H1 (cell line): ENCODE data around the gene NAA11. TPM values are rescaled to one million over a fixed set of nuclear protein-coding genes. Genes with fewer than 3 reads are reported as not detected.

Source experiments
- CTCF ChIA-PET: fragments of 300-600 bp; sonication (Branson Sonifier 250); formaldehyde crosslinking; loops from one replicate; lab custom pipeline; 2021; ENCODE audit not compliant: partially characterized antibody; lab: Charles Lee
- POLR2A ChIA-PET: fragments of 300-600 bp; sonication (Branson Sonifier 250); formaldehyde crosslinking; loops from one replicate; lab custom pipeline; 2021; ENCODE audit warnings: inconsistent platforms; ENCODE audit not compliant: partially characterized antibody; lab: Charles Lee
- DNase-seq, 2 experiments: peaks; one replicate each; pipeline versions ENCODE4 v3.0.0 to v3.0.0-alpha.2; 2010 to 2022; ENCODE audit warnings: low spot score in 2 of 2, low read depth in 1 of 2, mixed read lengths in 1 of 2
- FAIRE-seq: peaks from 2 replicates; lab custom pipeline; 2011; peaks lifted over from hg19 to GRCh38; lab: Jason Lieb, UNC
- H2AFZ ChIP-seq: 2 replicates; pipeline ENCODE4 v1.8.1; 2012; ENCODE audit warnings: low read length, inconsistent platforms
- H2AK5ac ChIP-seq: 2 replicates; pipeline ENCODE4 v1.6.1; 2013; ENCODE audit warnings: low read depth, low read length
- H2BK120ac ChIP-seq: replicated peaks from 2 replicates; pipeline ENCODE3; 2013; ENCODE audit warnings: low read depth, low read length, inconsistent platforms
- H2BK12ac ChIP-seq: 2 replicates; pipeline ENCODE4 v1.6.1; 2013; ENCODE audit warnings: low read depth, low read length
- H2BK15ac ChIP-seq: 2 replicates; pipeline ENCODE4 v1.6.1; 2013; ENCODE audit warnings: low read length
- H2BK20ac ChIP-seq: 2 replicates; pipeline ENCODE4 v1.6.1; 2013; ENCODE audit warnings: low read length
- H2BK5ac ChIP-seq: 2 replicates; pipeline ENCODE4 v1.6.1; 2013; ENCODE audit warnings: low read depth, low read length
- H3K14ac ChIP-seq: 2 replicates; pipeline ENCODE4 v1.6.1; 2013; ENCODE audit warnings: inconsistent platforms; ENCODE audit not compliant: insufficient read length
- H3K18ac ChIP-seq: 2 replicates; pipeline ENCODE4 v1.6.1; 2013; ENCODE audit warnings: low read length; ENCODE audit errors: extremely low read depth
- H3K23ac ChIP-seq: 2 replicates; pipeline ENCODE4 v1.6.1; 2013; ENCODE audit warnings: inconsistent platforms; ENCODE audit not compliant: insufficient read length
- H3K23me2 ChIP-seq: 2 replicates; pipeline ENCODE4 v1.6.1; 2013; ENCODE audit warnings: low read depth, low read length
- H3K27ac ChIP-seq: 2 replicates; pipeline ENCODE4 v1.6.1; 2011; ENCODE audit warnings: low read depth, low read length, inconsistent platforms
- H3K27me3 ChIP-seq, 4 experiments: replicated peaks in 1 of 4; 1 replicate in 1 of 4; 2 replicates in 3 of 4; pipeline versions ENCODE4 v1.6.1 to v1.8.1; 2011 to 2013; ENCODE audit warnings: low read length in 3 of 4, mild to moderate bottlenecking in 3 of 4, inconsistent platforms in 2 of 4, mixed read lengths in 2 of 4, moderate library complexity in 1 of 4; ENCODE audit not compliant: control insufficient read depth in 3 of 4, insufficient read depth in 3 of 4; ENCODE audit errors: extremely low read depth in 1 of 4
- H3K36me3 ChIP-seq, 4 experiments: 2 replicates each; pipeline versions ENCODE4 v1.6.1 to v1.8.1; 2011 to 2013; ENCODE audit warnings: mild to moderate bottlenecking in 4 of 4, low read length in 3 of 4, moderate library complexity in 2 of 4, control low read depth in 1 of 4, inconsistent platforms in 1 of 4; ENCODE audit not compliant: insufficient read depth in 4 of 4, control insufficient read depth in 2 of 4
- H3K4ac ChIP-seq: replicated peaks from 2 replicates; pipeline ENCODE3; 2013; ENCODE audit warnings: low read length, low read depth, mixed read lengths, inconsistent platforms; ENCODE audit not compliant: insufficient read length
- H3K4me1 ChIP-seq, 4 experiments: replicated peaks in 1 of 4; 1 replicate in 1 of 4; 2 replicates in 3 of 4; pipeline versions ENCODE4 v1.6.1 to v1.8.1; 2011 to 2013; ENCODE audit warnings: low read length in 3 of 4, inconsistent platforms in 2 of 4, mixed read lengths in 1 of 4; ENCODE audit not compliant: insufficient read depth in 4 of 4, control insufficient read depth in 3 of 4
- H3K4me2 ChIP-seq, 2 experiments: 2 replicates each; pipeline versions ENCODE4 v1.6.1 to v1.8.1; 2011 to 2013; ENCODE audit warnings: low read depth in 2 of 2, low read length in 2 of 2, control low read depth in 1 of 2, inconsistent platforms in 1 of 2, mild to moderate bottlenecking in 1 of 2; ENCODE audit not compliant: insufficient read depth in 1 of 2
- H3K4me3 ChIP-seq, 4 experiments: fragments of 200-600, 300-600 bp in 1 of 4; sonication (generic), shearing (Covaris generic), sonication (Bioruptor Twin) in 1 of 4; 2 replicates each; pipeline versions ENCODE4 v1.5.1 to v1.8.1; 2011 to 2016; ENCODE audit warnings: low read length in 4 of 4, low read depth in 3 of 4, control low read depth in 2 of 4, inconsistent platforms in 2 of 4, mild to moderate bottlenecking in 2 of 4, mixed read lengths in 1 of 4, moderate library complexity in 1 of 4; ENCODE audit not compliant: insufficient read depth in 2 of 4; ENCODE audit errors: extremely low read depth in 1 of 4
- H3K56ac ChIP-seq: replicated peaks from 2 replicates; pipeline ENCODE3; 2013; ENCODE audit warnings: low read depth, mild to moderate bottlenecking, mixed read lengths, low read length, inconsistent platforms; ENCODE audit not compliant: insufficient read length
- H3K79me1 ChIP-seq: 2 replicates; pipeline ENCODE4 v1.6.1; 2013; ENCODE audit warnings: low read depth, low read length, control low read depth
- H3K79me2 ChIP-seq, 2 experiments: 2 replicates each; pipeline versions ENCODE4 v1.6.1 to v1.8.1; 2012 to 2013; ENCODE audit warnings: low read length in 2 of 2, mild to moderate bottlenecking in 2 of 2, inconsistent platforms in 1 of 2; ENCODE audit not compliant: insufficient read depth in 2 of 2, control insufficient read depth in 1 of 2
- H3K9ac ChIP-seq, 4 experiments: replicated peaks in 1 of 4; 1 replicate in 1 of 4; 2 replicates in 3 of 4; pipeline versions ENCODE4 v1.6.1 to v1.8.1; 2011 to 2013; ENCODE audit warnings: low read depth in 3 of 4, low read length in 3 of 4, control low read depth in 2 of 4, mild to moderate bottlenecking in 2 of 4, moderate library complexity in 2 of 4, inconsistent platforms in 1 of 4; ENCODE audit errors: extremely low read depth in 1 of 4
- H3K9me3 ChIP-seq, 2 experiments: 2 replicates each; pipeline versions ENCODE4 v1.6.1 to v1.8.1; 2012 to 2013; ENCODE audit warnings: mild to moderate bottlenecking in 2 of 2, moderate library complexity in 2 of 2, control low read depth in 1 of 2, inconsistent platforms in 1 of 2, low read depth in 1 of 2, low read length in 1 of 2, mixed read lengths in 1 of 2; ENCODE audit not compliant: insufficient read depth in 2 of 2
- H4K20me1 ChIP-seq, 2 experiments: replicated peaks in 1 of 2; 2 replicates each; pipeline versions ENCODE3 to v1.8.1; 2011 to 2013; ENCODE audit warnings: inconsistent platforms in 2 of 2, low read length in 2 of 2, mild to moderate bottlenecking in 1 of 2; ENCODE audit not compliant: insufficient read depth in 2 of 2, control insufficient read depth in 1 of 2
- H4K5ac ChIP-seq: 2 replicates; pipeline ENCODE4 v1.6.1; 2013; ENCODE audit warnings: low read length, low read depth, mixed read lengths, inconsistent platforms; ENCODE audit not compliant: insufficient read length
- H4K8ac ChIP-seq: 2 replicates; pipeline ENCODE4 v1.8.0; 2013; ENCODE audit warnings: mild to moderate bottlenecking, moderate library complexity, low read length, inconsistent platforms; ENCODE audit not compliant: insufficient read depth; ENCODE audit errors: extremely low read depth
- H4K91ac ChIP-seq: replicated peaks from 2 replicates; pipeline ENCODE3; 2013; ENCODE audit warnings: low read length, mixed read lengths, inconsistent platforms; ENCODE audit not compliant: insufficient read length
- ATF3 ChIP-seq: IDR thresholded peaks from 2 replicates; pipeline ENCODE4 v1.6.1; 2011; ENCODE audit warnings: low read depth, mild to moderate bottlenecking, low read length; ENCODE audit not compliant: insufficient read depth
- BACH1 ChIP-seq: IDR thresholded peaks from 2 replicates; pipeline ENCODE4 v1.6.1; 2012; ENCODE audit warnings: low read length, improper control_type of control experiment
- CTBP2 ChIP-seq: IDR thresholded peaks from 2 replicates; pipeline ENCODE4 v1.7.0; 2011; ENCODE audit warnings: borderline replicate concordance, mild to moderate bottlenecking, moderate library complexity, mixed read lengths, low read length; ENCODE audit not compliant: insufficient read depth, insufficient read length
- E2F6 ChIP-seq: IDR thresholded peaks from 2 replicates; pipeline ENCODE4 v1.6.1; 2012; ENCODE audit warnings: inconsistent platforms
- EP300 ChIP-seq, 2 experiments: IDR thresholded peaks; 1 replicate in 1 of 2; 2 replicates in 1 of 2; pipeline ENCODE4 v1.6.1; 2011 to 2012; ENCODE audit warnings: low read depth in 2 of 2, low read length in 2 of 2, mild to moderate bottlenecking in 2 of 2, borderline replicate concordance in 1 of 2, inconsistent platforms in 1 of 2, moderate library complexity in 1 of 2
- GTF2F1 ChIP-seq: IDR thresholded peaks from 2 replicates; pipeline ENCODE4 v1.6.1; 2012; ENCODE audit warnings: low read depth, low read length, improper control_type of control experiment, borderline replicate concordance
- KDM1A ChIP-seq: fragments of 200-600, 300-600 bp; sonication (generic); IDR thresholded peaks from 2 replicates; pipeline ENCODE4 v1.7.1; 2016; ENCODE audit warnings: mild to moderate bottlenecking, low read length, borderline replicate concordance
- MAFK ChIP-seq: IDR thresholded peaks from 2 replicates; pipeline ENCODE4 v1.6.1; 2012; ENCODE audit warnings: low read depth, mild to moderate bottlenecking, improper control_type of control experiment, low read length
- NRF1 ChIP-seq: IDR thresholded peaks from 2 replicates; pipeline ENCODE4 v1.6.1; 2011; ENCODE audit warnings: mild to moderate bottlenecking, low read depth, low read length, improper control_type of control experiment
- POU5F1 ChIP-seq: IDR thresholded peaks from 2 replicates; pipeline ENCODE4 v1.6.1; 2011; ENCODE audit warnings: low read depth, mild to moderate bottlenecking, low read length, moderate library complexity
- RAD21 ChIP-seq, 2 experiments: IDR thresholded peaks in 1 of 2; conservative IDR thresholded peaks in 1 of 2; 2 replicates each; pipeline ENCODE4 v1.6.1; 2011; ENCODE audit warnings: low read depth in 2 of 2, low read length in 2 of 2, improper control_type of control experiment in 1 of 2, inconsistent platforms in 1 of 2, mild to moderate bottlenecking in 1 of 2, moderate library complexity in 1 of 2
- SIRT6 ChIP-seq: IDR thresholded peaks from one replicate; pipeline ENCODE4 v1.7.1; 2012; ENCODE audit warnings: low read length, inconsistent platforms
- SP1 ChIP-seq: IDR thresholded peaks from 2 replicates; pipeline ENCODE4 v1.6.1; 2011; ENCODE audit warnings: low read depth, low read length
- SRF ChIP-seq: IDR thresholded peaks from 2 replicates; pipeline ENCODE4 v1.6.1; 2011; ENCODE audit warnings: mild to moderate bottlenecking, low read depth, low read length, moderate library complexity
- TEAD4 ChIP-seq: IDR thresholded peaks from 2 replicates; pipeline ENCODE4 v1.6.1; 2012; ENCODE audit warnings: low read depth, low read length, inconsistent platforms, mixed read lengths
- polyA plus RNA-seq, 7 experiments: library from polyadenylated mRNA; depleted of rRNA in 3 of 7; stranded (reverse) in 5 of 7; unstranded in 2 of 7; fragments of >200 nt in 5 of 7; fragments of 200-250 nt in 2 of 7; gene quantifications; 1 replicate in 5 of 7; 2 replicates in 1 of 7; 4 replicates in 1 of 7; pipeline versions ENCODE4 v1.2.1 to v1.2.3, GENCODE V29; 2011 to 2013; ENCODE audit warnings: missing spikeins in 2 of 7, mixed read lengths in 2 of 7
- total RNA-seq: library from RNA; stranded (reverse); fragmentation: NEBNext Ultra II Directional; extraction: Animal tissue kit (Norgen Biotek cat#: 25700); gene quantifications from 2 replicates; pipeline ENCODE4 v1.2.1, GENCODE V29; 2021

The NAA11 gene
- total and polyA plus RNA-seq, 2 of the 8 experiments (the other 6 are each of a cell fraction or from before 2014, with no cell fraction given) = not detected

GRCh38 chr4:79366422-79366821 lies 40.6 kb upstream of the NAA11 start:
- no peak overlapping the region for H3K9ac ChIP-seq
- H3K4me3 ChIP-seq = no peak overlapping the region
- DNase-seq (no peak), FAIRE-seq (no peak)
- no peak overlapping the region for H2AFZ ChIP-seq
- H3K27ac ChIP-seq = no peak overlapping the region
- H4K5ac ChIP-seq = no peak overlapping the region
- CTCF ChIA-PET = no interaction called here
- no peaks in the 10 kb centered on the region for H4K20me1 ChIP-seq
- no peak overlapping the region for H3K23ac ChIP-seq
- no peaks in the 10 kb centered on the region for H3K27me3 ChIP-seq
- H2AK5ac ChIP-seq = no peak overlapping the region
- no peak overlapping the region for H2BK12ac ChIP-seq
- no peak overlapping the region for H2BK20ac ChIP-seq
- H4K8ac ChIP-seq = no peak overlapping the region
- no peak overlapping the region for H3K14ac ChIP-seq
- H3K79me1 ChIP-seq = no peaks in the 10 kb centered on the region
- no peaks in the 10 kb centered on the region for H3K9me3 ChIP-seq
- no peak overlapping the region for H3K4ac ChIP-seq
- H3K79me2 ChIP-seq = no peaks in the 10 kb centered on the region
- POLR2A ChIA-PET = no interaction called here
- H2BK5ac ChIP-seq = no peak overlapping the region
- H2BK15ac ChIP-seq = no peak overlapping the region
- no peak overlapping the region for H2BK120ac ChIP-seq
- H3K4me1 ChIP-seq = no peaks in the 10 kb centered on the region
- H3K4me2 ChIP-seq = no peak overlapping the region
- no peak overlapping the region for H4K91ac ChIP-seq
- no peak overlapping the region for H3K56ac ChIP-seq
- no peak overlapping the region for H3K18ac ChIP-seq
- H3K36me3 ChIP-seq = no peaks in the 10 kb centered on the region
- H3K23me2 ChIP-seq = no peaks in the 10 kb centered on the region
- TF ChIP-seq TEAD4 = no peak
- TF ChIP-seq SRF = no peak
- TF ChIP-seq GTF2F1 = no peak
- no peak for TF ChIP-seq NRF1
- TF ChIP-seq E2F6 = no peak
- TF ChIP-seq EP300 (IDR thresholded peaks at IDR 0.05; ENCODE audit: borderline replicate concordance in 1 of 2, low read depth in 2 of 2, low read length in 2 of 2) = no peak
- TF ChIP-seq BACH1 = no peak
- no peak for TF ChIP-seq RAD21 (IDR thresholded peaks at IDR 0.05 in 1 of 2, conservative IDR thresholded peaks at IDR 0.05 in 1 of 2; ENCODE audit: low read depth in 2 of 2, low read length in 2 of 2)
- TF ChIP-seq KDM1A = no peak
- TF ChIP-seq MAFK = no peak
- TF ChIP-seq SP1 = no peak
- TF ChIP-seq POU5F1 = no peak
- no peak for TF ChIP-seq SIRT6
- TF ChIP-seq CTBP2 = no peak
- no peak for TF ChIP-seq ATF3
